ENCODE data around the gene SQSTM1.
"Not testable (repeated sequence)": the region's sequence is repeated elsewhere in the genome, so short reads cannot be mapped to it uniquely, and the experiment has no call there.

SQSTM1 gene

DNA sequence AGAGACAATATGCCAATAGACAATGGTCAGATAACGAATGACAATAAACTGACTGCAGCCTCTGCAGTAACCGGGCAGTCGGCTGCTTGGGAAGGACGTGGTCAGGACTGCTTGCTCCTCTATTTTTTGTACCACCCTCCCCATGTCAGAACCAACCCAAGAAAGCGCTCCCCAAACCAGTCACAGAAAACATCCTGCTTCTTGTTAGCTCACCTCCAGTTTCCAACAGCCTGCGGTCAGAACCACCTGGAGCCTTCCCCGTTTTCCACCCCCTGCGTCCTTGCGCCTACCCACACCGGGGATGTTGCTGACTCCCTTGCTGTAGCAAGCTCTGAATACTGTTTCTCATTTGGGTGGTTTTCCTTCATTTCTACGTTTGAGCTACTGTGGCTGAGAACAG is 39.6 kb downstream of the SQSTM1 start:
- DNase-seq: no peak

GRCh38 chr5:179862296-179862695 is 41.6 kb downstream of the SQSTM1 start:
- no peak for DNase-seq

- no peak for DNase-seq
These were observed 42.2 kb downstream of the SQSTM1 start for GRCh38 chr5:179862891-179863290.

DNA sequence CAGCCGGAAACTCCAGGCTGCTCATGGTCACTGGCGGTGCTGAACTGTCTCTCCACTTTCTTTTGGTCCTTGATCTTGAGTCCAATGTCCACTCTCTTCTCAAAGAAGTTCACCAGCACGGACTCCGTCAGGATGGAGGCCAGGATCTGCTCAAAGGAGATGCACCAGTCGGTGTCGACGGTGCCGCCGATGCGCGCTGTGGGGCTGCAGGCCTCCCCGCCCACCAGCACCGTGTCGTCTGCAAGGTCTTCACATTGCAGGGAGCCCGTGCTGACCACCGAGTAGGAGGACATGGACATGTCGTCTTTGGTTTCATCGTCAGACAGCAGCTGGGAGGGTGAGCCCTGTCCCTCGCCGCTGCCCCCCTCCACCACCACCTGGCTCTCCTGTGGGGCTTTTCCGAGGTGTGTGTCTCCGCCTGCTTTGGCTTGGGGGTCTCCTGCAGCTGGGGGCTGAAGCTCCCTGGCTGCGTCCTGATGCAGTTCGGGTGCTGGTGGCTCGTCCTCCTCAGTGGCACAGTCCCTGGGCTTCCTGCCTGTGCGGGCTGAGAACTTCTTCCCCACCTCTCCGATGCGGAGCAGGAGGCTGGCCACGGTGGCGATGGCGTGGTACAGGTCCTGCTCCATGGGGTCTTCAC is 42.9 kb downstream of the SQSTM1 start:
- no peak for DNase-seq

- DNase-seq: no peak
These were observed 44.0 kb downstream of the SQSTM1 start for GRCh38 chr5:179864686-179865085.

DNA sequence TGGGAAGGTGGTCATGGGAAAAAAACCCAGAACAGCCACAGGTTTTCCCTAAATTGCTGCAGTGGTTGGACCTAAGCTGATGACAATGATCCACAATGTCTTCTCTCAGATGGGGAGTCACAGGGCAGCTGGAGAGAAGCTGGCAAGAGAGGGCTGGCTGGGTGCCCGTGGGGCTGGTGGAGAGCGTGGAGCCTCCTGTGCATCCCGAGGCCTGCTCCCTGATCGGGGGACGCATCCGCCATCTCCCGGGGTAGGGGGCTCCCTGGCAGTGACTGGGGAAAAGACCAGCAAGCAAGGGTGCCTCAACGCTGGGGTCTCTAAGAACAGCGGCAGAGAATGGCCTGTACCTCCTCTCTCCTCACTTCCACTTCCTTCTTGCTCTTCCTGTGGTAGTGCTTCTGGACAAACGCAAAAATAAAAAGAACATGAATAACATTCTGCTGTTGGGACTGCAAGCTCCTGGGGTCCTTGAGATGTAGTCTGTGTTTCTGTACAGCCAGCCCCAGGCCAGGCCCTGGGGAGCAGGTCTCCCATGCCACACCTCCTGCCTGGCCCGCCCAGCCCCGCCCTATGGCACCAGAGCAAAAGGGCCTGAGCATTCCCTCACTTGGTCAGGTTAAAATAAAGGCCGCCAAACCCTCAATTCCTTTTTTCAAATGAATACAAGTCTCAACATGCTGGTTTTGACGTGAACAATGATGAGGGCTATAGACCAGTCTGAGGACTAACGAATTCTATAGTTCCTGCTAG is 45.0 kb downstream of the SQSTM1 start:
- DNase-seq: no peak

- DNase-seq: no peak
These were observed 45.8 kb downstream of the SQSTM1 start for GRCh38 chr5:179866241-179867078.

DNA sequence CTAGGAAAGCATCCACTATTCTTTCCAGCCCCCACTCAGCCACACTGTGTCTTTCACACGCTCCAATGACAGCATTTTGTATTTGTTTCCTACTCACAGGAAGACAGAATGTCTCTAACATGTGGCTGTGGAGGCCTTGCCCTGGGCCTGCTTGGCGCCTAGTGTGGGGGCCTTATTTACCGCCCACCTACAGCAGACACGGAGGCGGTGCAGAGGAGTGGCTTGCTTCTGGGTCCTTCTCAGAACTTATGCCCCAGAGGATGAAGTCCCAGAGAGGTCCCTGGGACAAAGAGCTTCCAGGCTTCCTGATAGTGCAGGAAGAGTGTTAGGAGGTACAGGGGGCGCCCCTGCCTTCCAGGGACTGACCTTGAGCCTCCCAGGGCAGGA is 46.4 kb downstream of the SQSTM1 start:
- DNase-seq: no peak

GRCh38 chr5:179867476-179867875 is 46.8 kb downstream of the SQSTM1 start:
- no peak for DNase-seq

DNA sequence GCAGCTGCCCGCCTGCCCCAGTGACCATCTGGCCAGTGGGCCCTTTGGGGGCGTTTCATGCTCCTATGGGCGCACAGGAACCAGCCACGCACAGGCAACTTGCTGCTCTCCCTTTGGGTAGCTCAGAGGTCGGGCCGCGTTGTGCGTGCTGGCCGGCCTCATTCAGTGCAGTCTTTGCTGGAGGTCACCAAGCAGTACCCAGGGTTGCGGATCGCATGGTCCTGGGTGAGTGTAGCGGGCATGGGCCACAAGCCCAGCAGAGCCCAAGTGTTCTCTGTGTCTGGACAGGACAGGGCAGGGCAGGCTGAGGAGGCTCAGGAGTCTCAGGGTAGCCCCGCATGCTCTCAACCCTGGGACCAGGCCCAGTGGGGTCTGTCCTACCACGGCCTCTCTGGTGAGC is 47.8 kb downstream of the SQSTM1 start:
- DNase-seq: no peak

DNA sequence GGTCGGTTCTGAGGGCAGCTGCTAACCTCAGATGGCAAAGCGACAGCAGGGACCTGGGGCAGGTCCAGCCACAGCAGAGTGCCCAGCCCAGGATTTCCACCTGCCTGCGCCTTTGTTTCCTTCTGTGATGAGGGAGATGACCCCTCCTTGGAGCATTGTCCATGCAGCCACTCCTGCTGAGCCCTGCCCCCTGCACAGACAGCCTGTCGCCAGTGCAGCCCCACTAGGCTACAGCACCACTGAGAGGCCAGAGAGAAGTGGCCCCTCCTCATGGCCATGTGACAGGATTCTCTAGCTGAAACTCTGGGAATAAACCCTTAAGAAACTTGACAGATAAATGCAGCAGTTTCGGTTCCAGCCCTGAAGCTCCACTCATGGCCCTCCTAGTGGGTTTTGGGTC is 48.4 kb downstream of the SQSTM1 start:
- no peak for DNase-seq

GRCh38 chr5:179869641-179870402 is 49.1 kb downstream of the SQSTM1 start:
- no peak for DNase-seq

DNA sequence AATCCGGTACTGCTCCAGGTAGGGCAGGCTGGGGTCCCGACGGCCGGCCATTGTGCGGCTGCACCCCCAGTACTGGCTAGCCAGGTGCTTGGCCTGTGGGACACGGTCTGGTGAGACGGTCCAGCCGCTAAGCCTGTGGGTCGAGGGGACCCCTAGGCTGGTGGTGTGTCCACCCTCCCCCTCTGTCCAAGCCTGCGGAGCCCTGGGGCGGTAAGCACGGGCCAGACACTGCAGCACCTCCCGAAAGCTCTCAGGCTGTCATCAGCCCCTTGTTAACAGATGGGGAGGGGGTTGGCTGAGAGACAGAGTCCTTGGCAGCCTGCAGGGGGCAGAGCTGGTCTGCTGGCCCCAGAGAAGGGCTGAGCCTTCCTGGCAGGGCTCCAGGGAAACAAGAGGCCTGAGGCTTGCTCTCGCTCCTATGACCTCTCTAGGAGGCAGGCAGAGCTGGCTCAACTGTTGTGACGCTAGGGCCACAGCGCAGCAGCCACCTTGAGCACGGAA is 49.7 kb downstream of the SQSTM1 start:
- no peak for DNase-seq

DNA sequence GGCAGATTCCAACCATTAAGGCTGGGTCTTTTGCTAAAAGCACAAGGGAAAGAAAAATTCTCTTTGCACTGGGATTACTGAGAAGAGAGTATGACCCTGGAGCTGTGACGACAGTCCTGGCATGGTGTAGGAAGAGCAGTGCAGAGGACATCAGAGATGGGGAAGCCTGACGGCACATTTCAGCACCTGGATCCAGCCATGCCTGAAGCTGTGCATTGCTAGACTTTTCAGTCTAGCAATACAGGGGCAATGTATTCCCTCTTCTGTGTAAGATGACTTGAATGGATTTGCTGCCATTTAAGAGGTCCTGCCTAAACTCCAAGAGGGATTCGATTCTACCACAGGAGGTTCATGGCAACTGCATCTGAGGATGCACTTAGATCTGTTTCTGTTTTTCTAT is 50.2 kb downstream of the SQSTM1 start:
- no peak for DNase-seq

GRCh38 chr5:179871533-179871932 is 50.8 kb downstream of the SQSTM1 start:
- DNase-seq: not testable (repeated sequence)

DNA sequence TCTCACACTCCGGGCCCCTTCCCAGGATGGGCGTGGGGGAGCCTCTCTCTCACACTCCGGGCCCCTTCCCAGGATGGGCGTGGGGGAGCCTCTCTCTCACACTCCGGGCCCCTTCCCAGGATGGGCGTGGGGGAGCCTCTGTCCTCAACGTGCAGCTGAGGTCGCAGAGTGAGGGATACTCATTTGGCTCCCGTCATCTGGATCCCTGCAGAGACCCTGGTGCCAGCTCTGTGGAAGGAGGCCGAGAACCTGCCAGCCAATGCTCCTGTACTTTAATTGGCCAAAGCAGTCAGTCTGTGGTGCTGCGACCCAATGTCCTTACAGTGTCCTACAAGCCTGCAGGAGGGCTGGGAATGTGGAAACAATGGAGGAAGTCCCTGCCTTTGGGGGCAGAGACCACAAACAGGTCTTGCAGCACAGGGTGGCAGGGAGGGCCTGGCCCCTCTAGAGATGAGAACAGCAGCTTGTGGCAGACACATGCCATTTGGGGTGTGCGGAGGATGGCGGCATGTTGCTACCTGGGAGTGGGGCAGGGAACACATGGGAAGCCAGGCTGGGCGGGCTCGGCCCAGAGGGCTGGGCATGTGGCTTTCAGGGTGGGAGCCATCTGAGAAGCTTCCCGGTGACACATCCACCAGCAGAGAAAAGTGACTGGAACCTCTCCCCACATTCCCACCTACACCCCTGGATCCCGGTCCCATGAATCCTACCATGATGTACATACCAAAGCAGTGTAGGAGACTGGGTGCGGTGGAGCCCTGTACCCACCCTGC is 51.5 kb downstream of the SQSTM1 start:
- no peak for DNase-seq

GRCh38 chr5:179872828-179873575 is 52.3 kb downstream of the SQSTM1 start:
- no peak for DNase-seq

DNA sequence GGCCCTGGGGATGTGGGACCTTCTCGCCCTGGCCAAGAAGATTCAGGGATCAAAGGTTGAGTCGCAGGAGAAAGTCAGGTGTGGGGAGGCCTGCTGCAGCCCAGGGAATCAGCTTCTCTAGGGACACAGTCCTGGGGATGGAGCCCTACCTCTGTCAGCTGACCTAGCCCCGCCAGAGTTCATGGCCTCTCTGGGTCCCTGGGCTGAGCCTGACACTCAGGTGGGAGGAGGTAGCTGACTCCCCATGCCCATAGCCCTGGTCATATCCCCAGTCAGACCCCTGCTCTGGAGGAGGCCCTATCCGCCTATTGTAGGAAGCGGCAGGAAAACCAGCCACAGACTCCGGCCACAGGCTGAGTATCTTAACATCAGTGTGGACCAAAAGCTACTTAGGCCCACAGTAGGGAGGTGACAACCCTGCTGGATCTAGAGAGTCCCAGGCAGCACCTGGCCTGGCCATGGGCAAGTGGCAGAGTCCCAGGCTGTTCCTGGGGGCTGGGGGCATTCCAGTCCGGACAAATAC is 52.9 kb downstream of the SQSTM1 start:
- DNase-seq: no peak

- no peak for DNase-seq
These were observed 53.4 kb downstream of the SQSTM1 start for GRCh38 chr5:179874136-179874535.

GRCh38 chr5:179874536-179875292 is 54.0 kb downstream of the SQSTM1 start:
- no peak for DNase-seq
